Osteoblast (primary cell): ENCODE data around the gene CD52. TPM values are rescaled to one million over a fixed set of nuclear protein-coding genes. Genes with fewer than 3 reads are reported as not detected.
A peak's percentile ranks its signal among the peaks of the same experiment; 100 is the strongest.

ENCODE experiments used
- DNase-seq: peaks from one replicate; pipeline ENCODE4 v3.0.0; 2011; ENCODE audit warnings: low spot score, mixed read lengths; ENCODE audit not compliant: insufficient read length; ENCODE audit errors: missing footprints
- H2AFZ ChIP-seq: 2 replicates; pipeline ENCODE4 v1.6.0; 2011; ENCODE audit warnings: mild to moderate bottlenecking, low read length
- H3K27ac ChIP-seq: 2 replicates; pipeline ENCODE4 v1.5.1; 2011; ENCODE audit warnings: mild to moderate bottlenecking, low read depth, low read length, moderate library complexity
- H3K27me3 ChIP-seq: 2 replicates; pipeline ENCODE4 v1.6.0; 2012; ENCODE audit warnings: mild to moderate bottlenecking, control low read depth, inconsistent platforms, low read length, moderate library complexity; ENCODE audit not compliant: insufficient read depth
- H3K36me3 ChIP-seq: 2 replicates; pipeline ENCODE4 v1.5.1; 2011; ENCODE audit warnings: mild to moderate bottlenecking, low read length, control low read depth, moderate library complexity; ENCODE audit not compliant: insufficient read depth
- H3K4me1 ChIP-seq: 2 replicates; pipeline ENCODE4 v1.5.1; 2011; ENCODE audit warnings: mild to moderate bottlenecking, low read length, control low read depth, moderate library complexity; ENCODE audit not compliant: insufficient read depth
- H3K4me2 ChIP-seq: 2 replicates; pipeline ENCODE4 v1.6.0; 2011; ENCODE audit warnings: mild to moderate bottlenecking, low read length; ENCODE audit not compliant: insufficient read depth
- H3K4me3 ChIP-seq: fragments of 200-600 bp; sonication (generic); 3 replicates; pipeline ENCODE4 v1.5.1; 2012; ENCODE audit warnings: mild to moderate bottlenecking, low read length, inconsistent platforms; ENCODE audit not compliant: insufficient read depth
- H3K79me2 ChIP-seq: 2 replicates; pipeline ENCODE4 v1.6.0; 2012; ENCODE audit warnings: mild to moderate bottlenecking, low read length, control low read depth, inconsistent platforms; ENCODE audit not compliant: insufficient read depth
- H3K9me3 ChIP-seq: 2 replicates; pipeline ENCODE4 v1.5.1; 2011; ENCODE audit warnings: low read depth, low read length, control low read depth
- H4K20me1 ChIP-seq: 2 replicates; pipeline ENCODE4 v1.6.0; 2012; ENCODE audit warnings: mild to moderate bottlenecking, low read length, control low read depth; ENCODE audit not compliant: insufficient read depth
- total RNA-seq: library from RNA; depleted of rRNA; stranded (reverse); fragments of >200 nt; gene quantifications from 2 replicates; pipeline ENCODE4 v1.2.3, GENCODE V29; 2012
- TF ChIP-seq, protein P1 (sequence below): IDR thresholded peaks from 2 replicates; pipeline ENCODE4 v1.5.1; 2011; ENCODE audit warnings: mild to moderate bottlenecking, low read depth, low read length, moderate library complexity; ENCODE audit errors: extremely low read depth

The CD52 gene
- total RNA-seq, 1 donor = not detected

DNA sequence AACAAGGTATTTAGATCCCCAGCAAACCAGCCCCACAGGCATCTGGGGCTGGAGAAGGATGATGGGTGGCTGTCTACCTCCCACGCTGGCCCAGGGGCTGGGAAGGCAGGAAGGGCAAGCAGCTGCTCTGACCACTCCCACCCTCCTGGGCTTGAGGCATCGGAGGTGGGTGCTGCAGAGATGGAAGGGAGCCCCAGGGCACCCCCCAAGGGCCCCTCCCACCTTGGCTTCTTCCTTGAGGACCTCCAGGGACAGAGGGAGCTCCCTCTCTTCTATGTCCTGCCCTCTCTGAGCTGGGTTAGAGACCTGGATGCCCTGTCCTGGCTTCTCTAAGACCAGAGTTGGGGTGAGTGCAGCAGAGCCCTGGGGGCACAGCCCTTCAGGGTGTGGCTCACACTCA lies 3.1 kb downstream of the CD52 start:
- Histone ChIP-seq H3K4me3 (no peak overlapping the region), H3K27ac (no peak overlapping the region), H3K27me3 (no peaks in the 10 kb centered on the region), H3K4me2 (no peak overlapping the region), H3K9me3 (no peaks in the 10 kb centered on the region), H3K4me1 (peaks cover 5% of the 10 kb centered on the region), H3K36me3 (no peaks in the 10 kb centered on the region), H3K79me2 (no peaks in the 10 kb centered on the region), H2AFZ (peak overlapping the region; percentile 99), H4K20me1 (no peaks in the 10 kb centered on the region)
- DNase-seq = no peak
- TF ChIP-seq, protein P1, sequence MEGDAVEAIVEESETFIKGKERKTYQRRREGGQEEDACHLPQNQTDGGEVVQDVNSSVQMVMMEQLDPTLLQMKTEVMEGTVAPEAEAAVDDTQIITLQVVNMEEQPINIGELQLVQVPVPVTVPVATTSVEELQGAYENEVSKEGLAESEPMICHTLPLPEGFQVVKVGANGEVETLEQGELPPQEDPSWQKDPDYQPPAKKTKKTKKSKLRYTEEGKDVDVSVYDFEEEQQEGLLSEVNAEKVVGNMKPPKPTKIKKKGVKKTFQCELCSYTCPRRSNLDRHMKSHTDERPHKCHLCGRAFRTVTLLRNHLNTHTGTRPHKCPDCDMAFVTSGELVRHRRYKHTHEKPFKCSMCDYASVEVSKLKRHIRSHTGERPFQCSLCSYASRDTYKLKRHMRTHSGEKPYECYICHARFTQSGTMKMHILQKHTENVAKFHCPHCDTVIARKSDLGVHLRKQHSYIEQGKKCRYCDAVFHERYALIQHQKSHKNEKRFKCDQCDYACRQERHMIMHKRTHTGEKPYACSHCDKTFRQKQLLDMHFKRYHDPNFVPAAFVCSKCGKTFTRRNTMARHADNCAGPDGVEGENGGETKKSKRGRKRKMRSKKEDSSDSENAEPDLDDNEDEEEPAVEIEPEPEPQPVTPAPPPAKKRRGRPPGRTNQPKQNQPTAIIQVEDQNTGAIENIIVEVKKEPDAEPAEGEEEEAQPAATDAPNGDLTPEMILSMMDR = no peak

DNA sequence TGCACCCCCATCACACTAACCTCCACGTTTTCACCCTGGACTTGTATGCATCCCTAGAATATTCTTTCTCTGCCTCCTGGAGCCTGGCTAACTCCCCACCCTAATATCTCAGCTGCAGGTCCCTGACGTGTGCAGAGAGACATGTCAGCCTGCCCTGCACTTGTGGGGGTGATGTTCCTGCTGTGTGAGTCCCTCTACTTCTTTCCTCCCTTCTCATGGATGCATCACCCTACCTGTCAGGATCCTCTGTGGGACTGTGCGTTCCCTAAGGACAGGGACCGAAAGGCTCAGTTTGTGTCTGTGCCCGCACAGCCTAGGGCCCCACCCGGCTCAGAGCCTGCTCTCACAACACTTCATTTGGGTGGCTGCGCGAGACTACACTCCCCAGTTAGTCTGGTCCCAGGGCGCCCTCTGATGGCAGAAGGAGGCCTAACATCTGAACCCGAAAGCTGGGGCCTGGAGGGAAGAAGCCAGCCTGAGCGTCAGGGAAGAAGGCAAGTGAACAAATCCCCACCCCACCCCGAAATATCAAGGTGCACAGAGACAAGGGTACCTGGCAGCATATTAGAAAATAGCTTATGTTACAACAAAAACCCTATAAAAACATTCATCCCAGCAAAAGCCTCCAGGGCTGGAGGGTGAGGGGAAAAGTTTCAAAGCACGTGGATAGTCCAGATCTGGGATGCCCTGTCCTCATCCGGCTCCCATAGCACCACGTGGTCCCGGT lies 3.7 kb downstream of the CD52 start:
- Histone ChIP-seq H3K4me2 (peak overlapping the region; percentile 78), H3K27ac (no peak overlapping the region), H3K9me3 (no peaks in the 10 kb centered on the region), H4K20me1 (no peaks in the 10 kb centered on the region), H3K27me3 (no peaks in the 10 kb centered on the region), H3K4me3 (peak overlapping the region; percentile 46), H3K36me3 (no peaks in the 10 kb centered on the region), H2AFZ (peak overlapping the region; percentile 99), H3K79me2 (no peaks in the 10 kb centered on the region), H3K4me1 (peaks cover 5% of the 10 kb centered on the region)
- peak; percentile 98 for DNase-seq
- TF ChIP-seq, protein P1 = peak; percentile 97

DNA sequence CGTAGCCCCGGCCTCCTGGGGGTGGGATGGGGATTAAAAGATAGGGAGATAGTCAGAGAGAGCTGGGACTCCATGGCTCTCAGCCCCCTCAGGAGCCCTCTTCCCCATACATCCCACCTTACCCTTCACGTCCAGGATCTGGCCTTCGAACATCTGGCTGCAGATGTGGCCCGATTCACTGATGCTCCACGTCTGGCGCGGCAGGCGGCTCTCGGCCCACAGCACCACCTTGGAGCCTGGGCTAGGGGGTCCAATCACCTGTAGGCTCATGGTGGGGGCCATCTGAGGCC lies 4.2 kb downstream of the CD52 start:
- Histone ChIP-seq H3K4me3 (no peak overlapping the region), H3K4me1 (peaks cover 5% of the 10 kb centered on the region), H3K27ac (no peak overlapping the region), H2AFZ (peak overlapping the region; percentile 26), H3K79me2 (no peaks in the 10 kb centered on the region), H3K4me2 (no peak overlapping the region), H3K27me3 (peaks cover 4% of the 10 kb centered on the region), H3K9me3 (no peaks in the 10 kb centered on the region), H4K20me1 (no peaks in the 10 kb centered on the region), H3K36me3 (no peaks in the 10 kb centered on the region)
- TF ChIP-seq, protein P1 = no peak
- no peak for DNase-seq

DNA sequence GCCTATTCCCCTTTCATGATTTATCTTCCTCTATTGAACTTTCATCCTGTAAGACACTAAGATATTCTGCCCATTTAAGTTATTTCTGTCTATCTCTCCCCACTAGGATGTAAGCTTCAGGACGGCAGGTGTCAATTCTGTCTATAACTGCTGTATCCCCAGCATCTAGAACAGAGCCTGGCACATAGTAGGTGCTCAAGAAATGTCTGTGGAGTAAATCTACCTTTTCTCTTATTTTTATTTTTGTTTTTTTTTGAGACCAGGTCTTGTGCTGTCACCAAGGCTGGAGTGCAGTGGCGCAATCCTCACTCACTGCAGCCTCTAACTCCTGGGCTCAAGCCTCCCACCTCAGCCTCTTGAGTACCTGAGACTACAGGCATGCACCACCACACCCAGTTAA lies 5.6 kb downstream of the CD52 start:
- H3K9me3 ChIP-seq = no peaks in the 10 kb centered on the region
- TF ChIP-seq, protein P1 = no peak
- no peak for DNase-seq

More for the DNA sequence above, 5.6 kb downstream of the CD52 start:
- Histone ChIP-seq H3K4me1 (peaks cover 5% of the 10 kb centered on the region), H3K27ac (no peak overlapping the region), H3K27me3 (peaks cover 4% of the 10 kb centered on the region), H3K79me2 (no peaks in the 10 kb centered on the region), H3K4me3 (no peak overlapping the region), H3K36me3 (no peaks in the 10 kb centered on the region), H2AFZ (no peak overlapping the region), H3K4me2 (no peak overlapping the region), H4K20me1 (no peaks in the 10 kb centered on the region)
